Omental fat pad (tissue), 4 donors: ENCODE data around the gene MARCKSL1. TPM values are rescaled to one million over a fixed set of nuclear protein-coding genes. Genes with fewer than 3 reads are reported as not detected.

Experiments
- ATAC-seq: fragments of 150-250 bp; one replicate; pipeline ENCODE4 v1.9.1; 2016; ENCODE audit warnings: mild to moderate bottlenecking, moderate library complexity; ENCODE audit not compliant: low FRiP score
- DNase-seq: peaks from one replicate; pipeline ENCODE4 v3.0.0-alpha.2; 2019; ENCODE audit warnings: low spot score
- CTCF ChIP-seq, 3 donors: fragments of 450-650 bp; IDR thresholded peaks; one replicate each; pipeline ENCODE4 v1.5.1; 2016 to 2017; ENCODE audit warnings: antibody characterized with exemption in 3 of 3, mild to moderate bottlenecking in 3 of 3, moderate library complexity in 2 of 3
- total RNA-seq, 4 donors: library from RNA; depleted of rRNA; stranded (reverse); fragments of >200 nt; gene quantifications; one replicate each; pipeline ENCODE4 v1.1.0, GENCODE V29; 2016

The MARCKSL1 gene
- total RNA-seq, 4 donors from 2014 or later, result 29.5 to 61.0 (median 42.7) TPM

DNA sequence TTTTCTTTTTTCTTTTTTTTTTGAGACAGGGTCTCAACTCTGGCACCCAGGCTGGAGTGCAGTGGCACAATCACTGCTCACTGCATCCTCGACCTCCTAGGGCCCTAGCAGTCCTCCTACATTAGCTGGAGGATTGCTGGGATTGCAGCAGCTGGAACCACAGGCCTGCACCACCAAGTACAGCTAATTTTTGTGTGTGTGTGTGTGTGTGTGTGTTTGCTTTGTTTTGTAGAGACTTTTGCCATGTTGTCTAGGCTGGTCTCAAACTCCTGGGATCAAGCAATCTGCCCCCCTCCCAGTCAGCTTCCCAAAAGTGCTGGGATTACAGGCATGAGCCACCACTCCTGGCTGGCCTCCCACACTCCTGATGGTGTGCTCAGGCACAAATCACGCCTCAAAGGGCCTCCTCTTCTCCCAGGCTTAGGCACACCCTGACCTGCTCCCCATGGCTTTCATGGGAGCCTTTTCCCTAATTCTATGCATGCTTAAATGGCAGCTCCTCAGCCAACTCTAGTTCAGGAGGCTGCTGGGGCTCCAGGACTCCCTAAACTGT lies 16.9 kb upstream of the MARCKSL1 start:
- ATAC-seq, result no peak
- no peak for DNase-seq
- no peak for TF ChIP-seq CTCF (IDR thresholded peaks at IDR 0.05)

- DNase-seq (no peak), ATAC-seq (no peak)
- TF ChIP-seq CTCF (IDR thresholded peaks at IDR 0.05), result no peak
Observed at GRCh38 chr1:32352239-32352745, 16.3 kb upstream of the MARCKSL1 start.

GRCh38 chr1:32351399-32352238 lies 15.6 kb upstream of the MARCKSL1 start:
- TF ChIP-seq CTCF (IDR thresholded peaks at IDR 0.05), result no peak
- DNase-seq (peak; percentile 77), ATAC-seq (peak; percentile 93)

DNA sequence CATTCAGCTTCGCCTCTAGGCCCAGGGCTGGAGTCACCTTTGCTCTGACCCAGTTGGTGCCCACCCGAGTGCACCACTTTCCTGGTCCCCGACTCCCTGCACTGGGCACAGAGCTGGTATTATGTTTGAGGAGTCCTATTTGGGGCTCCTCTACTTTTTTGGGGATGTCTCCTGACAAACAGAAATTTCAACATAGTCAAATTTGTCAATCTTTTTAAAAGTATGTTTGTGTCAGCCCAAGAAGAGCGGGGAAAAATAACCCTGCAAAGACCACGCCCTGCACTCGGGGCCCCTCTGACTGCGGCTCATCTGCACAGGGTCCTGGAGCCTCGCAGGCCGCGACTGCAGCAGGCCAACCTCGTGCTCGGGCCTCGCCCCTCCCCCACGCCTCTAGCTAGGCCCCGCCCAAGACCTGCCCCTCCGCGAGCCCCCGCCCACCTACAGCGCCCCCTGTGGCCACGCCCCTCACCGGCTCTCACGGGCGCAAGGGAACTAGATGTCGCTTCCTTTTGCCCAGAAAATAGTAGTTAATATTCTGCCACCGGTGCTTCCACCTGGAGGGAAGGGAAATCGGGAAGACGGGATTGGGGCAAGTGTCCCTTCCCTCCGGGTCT lies 14.9 kb upstream of the MARCKSL1 start:
- ATAC-seq (peak; percentile 73), DNase-seq (peak; percentile 53)
- TF ChIP-seq CTCF (IDR thresholded peaks at IDR 0.05), result no peak

DNA sequence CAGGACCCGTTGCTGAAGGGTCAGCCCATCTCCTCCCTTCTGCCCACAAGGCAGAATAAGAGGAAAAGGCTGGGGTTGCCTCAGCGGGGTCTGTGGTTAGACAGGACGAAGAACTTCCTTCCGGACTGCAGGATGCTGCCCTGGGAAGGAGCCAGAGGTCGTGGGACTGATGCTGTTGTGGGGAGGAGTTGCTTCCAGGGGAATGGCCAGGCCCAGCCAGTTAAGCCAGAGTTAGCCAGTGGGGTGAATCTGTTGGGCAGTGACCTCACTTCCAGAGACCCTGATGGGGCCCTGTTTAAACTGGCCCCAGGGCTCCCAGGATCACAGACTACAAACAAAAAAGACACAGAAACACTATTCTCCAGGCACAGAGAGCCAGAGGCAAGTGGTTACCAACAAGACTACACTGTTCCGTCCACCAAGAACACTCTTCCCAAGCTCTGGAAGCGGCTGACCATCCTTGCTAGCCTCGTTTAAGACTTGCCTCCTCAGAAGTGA lies 13.2 kb upstream of the MARCKSL1 start:
- DNase-seq (no peak), ATAC-seq (no peak)
- TF ChIP-seq CTCF (IDR thresholded peaks at IDR 0.05), result no peak

GRCh38 chr1:32346532-32347157 lies 10.6 kb upstream of the MARCKSL1 start:
- no peak for TF ChIP-seq CTCF (IDR thresholded peaks at IDR 0.05)
- ATAC-seq (no peak), DNase-seq (no peak)
